Bone marrow (tissue), 2 donors: ENCODE measurements around the gene MGA.
"Not testable (repeated sequence)": the region's sequence is repeated elsewhere in the genome, so short reads cannot be mapped to it uniquely, and the experiment has no call there.

Source experiments
- DNase-seq, 2 donors: peaks; one replicate each; lab custom pipeline; 2025; lab: John Stamatoyannopoulos, UW

MGA gene

DNA sequence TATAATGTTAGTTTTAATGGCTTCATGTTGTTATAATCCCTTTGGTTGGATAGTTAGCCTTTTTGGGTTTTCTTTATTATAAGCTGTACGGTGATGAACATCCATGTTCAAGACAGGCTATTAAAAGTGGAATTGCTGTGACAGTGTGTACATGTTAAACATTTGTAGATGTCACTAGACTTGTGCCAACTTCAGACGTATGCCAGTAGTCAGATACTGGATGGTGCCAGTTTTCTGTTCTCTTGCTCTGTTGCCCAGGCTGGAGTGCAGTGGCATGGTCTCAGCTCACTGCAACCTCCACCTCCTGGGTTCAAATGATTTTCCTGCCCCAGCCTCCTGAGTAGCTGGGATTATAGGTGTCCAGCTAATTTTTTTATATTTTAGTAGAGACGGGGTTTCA lies 54.1 kb downstream of the MGA start:
- no peak for DNase-seq

DNA sequence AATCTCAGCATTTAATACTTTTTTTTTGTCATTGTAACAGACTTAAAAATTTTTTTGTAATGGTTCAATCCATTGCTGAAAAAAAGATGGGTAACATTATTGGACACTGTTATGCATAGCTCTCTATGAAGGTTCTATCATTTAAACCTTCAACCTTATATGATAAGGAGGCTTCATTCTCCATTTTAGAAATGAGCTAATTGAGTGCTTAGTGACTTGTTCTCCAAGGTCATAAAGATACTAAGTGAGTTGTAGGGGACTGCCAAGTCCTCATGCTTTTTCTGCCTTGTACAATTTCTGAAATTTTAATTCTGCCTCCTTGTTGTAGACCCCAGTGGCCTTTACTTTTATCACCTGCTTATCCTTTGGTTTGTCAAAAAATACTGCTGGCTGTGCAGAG lies 56.7 kb downstream of the MGA start:
- DNase-seq = no peak

DNA sequence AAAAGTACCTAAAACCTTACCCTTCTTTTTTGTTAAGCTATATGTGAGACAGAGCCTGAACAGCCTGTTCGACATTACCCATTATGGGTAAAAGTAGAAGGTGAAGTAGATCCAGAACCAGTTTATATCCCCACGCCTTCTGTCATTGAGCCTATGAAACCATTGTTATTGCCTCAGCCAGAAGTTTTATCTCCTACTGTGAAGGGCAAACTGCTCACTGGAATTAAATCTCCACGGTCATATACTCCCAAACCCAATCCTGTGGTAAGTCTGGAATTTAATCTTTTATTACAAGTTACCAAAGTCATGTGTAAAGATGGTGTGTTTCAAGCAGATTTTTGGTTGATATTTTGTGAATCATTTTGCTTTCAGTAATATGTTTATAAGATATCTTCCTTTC lies 66.9 kb downstream of the MGA start:
- no peak for DNase-seq

DNA sequence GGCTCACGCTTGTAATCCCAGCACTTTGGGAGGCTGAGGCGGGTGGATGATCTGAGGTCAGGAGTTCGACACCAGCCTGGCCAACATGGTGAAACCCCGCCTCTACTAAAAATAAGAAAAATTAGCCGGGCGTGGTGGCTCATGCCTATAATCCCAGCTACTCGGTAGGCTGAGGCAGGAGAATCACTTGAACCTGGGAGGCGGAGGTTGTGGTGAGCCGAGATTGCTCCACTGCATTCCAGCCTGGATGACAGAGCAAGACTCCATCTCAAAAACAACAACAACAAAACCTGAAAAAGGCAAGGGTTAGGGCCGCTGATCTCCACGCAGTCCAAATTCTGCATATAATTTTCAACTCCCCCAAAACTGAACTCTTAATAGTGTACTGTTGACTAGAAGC lies 67.9 kb downstream of the MGA start:
- DNase-seq = not testable (repeated sequence)

DNA sequence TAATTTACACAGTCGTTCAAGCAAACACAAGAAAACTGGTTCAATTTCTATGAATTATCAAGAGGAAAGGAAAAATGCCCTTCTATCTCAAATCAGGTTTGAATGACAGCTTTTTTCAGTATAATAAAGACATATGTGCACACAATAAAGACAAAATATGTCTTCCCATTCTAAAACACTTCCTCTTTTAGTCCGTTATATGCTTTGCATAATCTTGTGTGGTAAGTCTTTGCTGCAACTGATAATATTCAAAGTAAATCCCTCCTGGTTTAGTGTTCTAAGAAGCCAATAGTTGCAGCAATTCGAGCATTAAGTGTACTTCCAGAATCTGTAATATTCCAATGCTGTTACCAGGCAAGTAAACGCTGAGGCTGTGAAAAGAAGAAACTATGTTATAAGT lies 70.3 kb downstream of the MGA start:
- DNase-seq = no peak

DNA sequence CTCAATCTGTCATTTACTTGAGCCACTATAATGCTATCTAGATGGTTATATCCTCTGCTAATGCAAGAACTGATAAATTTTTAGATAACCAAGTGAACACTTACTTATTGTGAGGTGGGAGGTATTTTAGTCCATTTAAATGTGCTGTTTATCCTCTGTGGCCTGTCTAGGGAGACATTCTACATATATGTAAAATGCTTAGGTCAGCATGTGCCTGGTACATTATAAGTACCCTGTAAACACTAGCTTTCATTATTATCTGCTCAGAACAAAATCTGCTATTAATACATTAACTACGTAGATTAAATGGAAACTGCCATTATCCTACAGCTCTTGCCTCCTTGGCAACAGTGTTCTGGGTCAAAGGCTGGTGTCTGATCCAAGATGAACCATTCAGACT lies 72.3 kb downstream of the MGA start:
- no peak for DNase-seq

DNA sequence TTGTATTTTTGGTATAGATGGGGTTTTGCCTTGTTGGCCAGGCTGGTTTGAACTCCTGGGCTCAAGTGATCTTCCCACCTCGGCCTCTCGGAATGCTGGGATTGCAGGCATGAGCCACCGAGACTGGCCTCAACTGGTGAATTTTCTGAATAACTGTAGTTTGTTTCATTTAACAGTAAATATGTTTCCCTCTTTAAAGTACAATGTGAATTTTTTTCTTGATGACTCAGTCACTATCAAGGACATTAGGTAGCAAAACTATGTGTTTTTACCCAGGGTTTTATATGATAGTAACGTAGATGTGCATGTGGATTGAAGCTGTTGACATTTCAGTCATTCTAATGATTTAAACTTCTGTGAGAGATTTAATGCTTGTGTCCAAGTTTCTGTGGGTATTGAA lies 73.9 kb downstream of the MGA start:
- no peak for DNase-seq

DNA sequence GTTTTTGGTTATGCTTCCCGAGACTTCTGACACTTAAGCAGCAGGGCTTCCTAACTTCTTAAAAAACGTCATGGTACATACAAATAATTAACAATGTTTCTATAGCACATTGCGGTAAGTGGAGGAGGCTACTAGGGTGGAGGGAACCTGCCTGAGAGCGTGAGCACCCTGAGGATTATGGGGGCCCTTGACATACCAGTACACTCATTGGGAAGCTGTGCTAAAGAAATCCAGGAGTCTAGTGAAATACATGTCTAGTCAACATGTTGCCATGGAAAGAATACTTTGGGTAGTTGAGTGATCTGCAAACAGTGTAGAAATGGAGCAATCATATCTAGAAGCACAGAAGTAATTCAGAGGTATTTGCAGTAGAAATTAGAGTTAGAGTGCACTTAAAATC lies 74.8 kb downstream of the MGA start:
- no peak for DNase-seq

DNA sequence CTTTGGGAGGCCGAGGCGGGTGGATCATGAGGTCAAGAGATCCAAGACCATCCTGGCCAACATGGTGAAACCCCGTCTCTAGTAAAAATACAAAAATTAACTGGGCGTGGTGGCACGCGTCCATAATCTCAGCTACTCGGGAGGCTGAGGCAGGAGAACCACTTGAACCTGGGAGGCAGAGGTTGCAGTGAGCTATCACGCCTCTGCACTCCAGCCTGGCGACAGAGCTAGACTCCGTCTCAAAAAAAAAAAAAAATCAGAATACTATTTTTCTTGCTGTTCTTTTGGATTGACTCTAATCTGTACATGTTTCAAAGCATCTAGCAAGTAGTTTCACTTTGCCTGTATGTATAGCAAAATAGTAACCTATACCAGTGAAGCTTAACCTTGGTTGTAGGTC lies 75.3 kb downstream of the MGA start:
- DNase-seq = not testable (repeated sequence)

DNA sequence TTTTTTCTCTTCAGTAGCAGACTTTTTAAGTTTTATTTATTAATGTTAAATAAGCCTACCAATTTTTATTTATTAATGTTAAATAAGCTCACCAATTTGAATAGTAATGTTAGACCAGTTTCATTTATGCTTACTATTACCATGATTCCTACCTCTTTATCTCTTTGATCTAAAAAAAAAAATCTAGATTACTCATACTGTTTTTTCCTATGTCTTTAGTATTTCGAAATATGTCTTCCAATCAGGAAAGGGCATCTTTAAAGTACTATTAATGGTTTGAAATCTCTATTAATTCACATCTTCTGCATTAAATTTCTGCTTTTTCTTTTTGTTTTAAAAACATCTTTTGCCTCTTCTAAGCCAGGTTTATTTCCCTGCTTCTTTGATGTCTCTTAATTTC lies 86.6 kb downstream of the MGA start:
- DNase-seq = peak in 1 of 2 donors; percentile 44

DNA sequence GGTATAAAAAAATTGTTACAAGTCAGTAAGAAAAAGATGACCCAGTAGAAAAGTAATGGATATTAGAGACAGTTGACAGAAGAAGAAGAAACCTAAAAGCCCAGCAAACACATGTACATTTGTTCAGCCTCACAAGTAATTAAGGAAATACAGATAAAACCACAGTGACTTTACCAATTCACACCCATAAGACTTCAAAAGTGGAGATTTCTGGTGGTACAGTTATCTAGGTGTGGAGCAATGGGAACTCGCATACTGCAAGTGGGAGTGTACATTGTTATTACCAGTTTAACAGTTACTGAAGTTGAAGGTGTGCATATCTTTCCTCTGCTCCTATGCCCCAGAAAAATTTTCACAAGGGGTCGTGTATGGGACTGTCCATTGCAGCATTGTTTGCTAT lies 96.0 kb downstream of the MGA start:
- no peak for DNase-seq

DNA sequence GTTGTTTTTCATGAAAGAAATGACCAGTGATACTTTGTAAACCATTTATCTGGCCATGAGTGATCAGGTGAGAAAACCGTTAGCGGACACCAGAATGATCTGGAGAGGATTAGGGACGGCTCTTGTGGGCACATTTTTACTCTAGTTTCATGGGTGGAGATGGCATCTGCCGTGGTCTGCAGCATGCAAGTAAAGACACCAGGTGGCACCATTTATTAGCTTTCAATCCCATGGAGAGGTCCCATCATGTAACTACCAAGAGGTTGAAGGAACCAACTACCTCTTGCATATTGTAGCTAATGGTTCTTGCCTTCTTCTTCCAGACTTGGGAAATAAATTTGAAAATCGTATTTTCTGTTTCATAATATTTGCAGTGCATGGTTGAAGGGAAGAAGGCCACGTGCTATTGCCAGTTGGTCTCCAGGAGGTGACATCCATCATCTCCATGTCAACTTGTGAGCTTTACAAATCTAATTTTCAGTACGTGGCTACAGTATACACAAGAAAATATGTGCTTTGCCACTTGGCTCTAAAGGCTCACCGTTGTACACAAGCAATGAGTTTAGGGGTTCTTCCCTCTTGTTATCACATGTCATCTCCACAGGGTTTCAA lies 112.6 kb downstream of the MGA start:
- DNase-seq = peak; percentile 5 to 59

DNA sequence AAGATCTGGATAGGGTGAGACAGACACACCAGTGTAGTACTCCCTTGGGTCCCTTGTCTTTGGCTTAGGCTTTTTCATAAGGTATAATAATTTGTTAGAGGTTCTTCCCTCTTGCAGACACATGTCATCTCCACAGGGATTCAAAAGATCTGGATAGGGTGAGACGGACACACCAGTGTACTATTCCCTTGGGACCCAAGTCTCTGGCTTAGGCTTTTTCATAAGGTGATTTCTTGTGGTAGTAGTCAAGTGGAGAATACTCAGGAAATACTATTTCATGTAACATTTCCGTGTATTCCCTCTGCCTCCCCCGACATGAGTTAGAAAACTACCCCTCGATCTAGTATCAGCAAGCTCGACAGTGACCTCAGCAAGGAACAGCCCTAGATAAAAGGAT lies 113.1 kb downstream of the MGA start:
- DNase-seq = no peak

DNA sequence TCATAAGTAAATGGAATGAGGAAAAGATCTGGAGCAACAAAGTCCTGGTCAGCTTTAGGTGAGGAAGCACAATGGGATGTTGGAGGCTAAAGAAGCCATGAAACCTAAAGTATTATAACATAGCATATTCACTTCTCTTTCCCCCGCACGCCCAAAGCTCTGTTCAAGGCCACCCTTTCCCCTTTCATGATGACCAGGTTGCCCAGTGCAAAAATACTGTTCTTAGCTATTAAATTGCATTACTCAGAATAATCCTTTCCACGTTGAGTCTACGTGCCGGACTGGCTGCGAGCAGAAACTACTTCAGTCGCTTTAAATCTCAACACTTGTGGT lies 113.5 kb downstream of the MGA start:
- no peak for DNase-seq

DNA sequence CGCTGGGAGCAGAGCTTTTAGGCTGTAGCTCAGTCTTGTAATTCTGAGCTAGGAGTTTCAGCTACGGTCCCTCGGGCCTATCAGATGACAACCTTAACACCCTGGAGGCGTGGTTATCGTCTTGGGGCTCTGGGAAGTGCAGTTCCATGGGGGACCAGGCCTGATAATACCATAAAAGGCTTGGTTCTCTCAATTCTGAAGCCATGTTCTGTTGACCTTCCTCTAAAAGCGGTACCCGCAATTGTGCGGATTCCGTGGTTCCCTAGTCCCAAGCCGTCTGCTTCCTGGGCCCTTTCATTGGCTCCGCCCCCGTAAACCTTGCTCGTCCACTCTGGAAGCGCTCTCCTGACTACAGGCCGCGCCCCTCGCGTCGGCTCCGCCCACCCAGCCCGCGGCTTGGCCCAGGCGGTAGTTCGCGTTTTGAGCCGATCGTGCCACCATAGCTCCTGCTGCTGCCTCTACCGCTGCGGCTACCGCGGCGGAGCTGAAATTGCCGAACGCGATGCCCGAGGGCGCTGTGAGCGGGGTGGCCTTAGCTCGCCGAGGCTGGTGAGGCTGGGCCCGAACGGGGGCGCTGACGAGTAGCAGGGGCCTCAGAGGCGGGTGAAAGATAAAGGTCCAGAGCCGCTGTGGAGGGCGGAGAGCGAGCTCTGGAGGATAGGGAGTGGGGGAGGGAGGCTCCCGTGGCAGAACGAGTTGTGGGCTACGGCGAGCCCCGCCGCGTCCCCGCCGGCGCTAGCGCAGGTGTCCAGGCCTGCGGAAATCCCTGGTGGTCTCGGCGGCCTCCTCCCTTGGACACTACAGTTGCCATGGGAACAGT lies 114.1 kb downstream of the MGA start, which contains the start of gene MAPKBP1:
MAPKBP1 (plus strand) TSS at position 423 of the 820 bp plus-strand sequence. CDS start 792 bp downstream, outside the sequence.
- DNase-seq = peak; percentile 86 to 96

DNA sequence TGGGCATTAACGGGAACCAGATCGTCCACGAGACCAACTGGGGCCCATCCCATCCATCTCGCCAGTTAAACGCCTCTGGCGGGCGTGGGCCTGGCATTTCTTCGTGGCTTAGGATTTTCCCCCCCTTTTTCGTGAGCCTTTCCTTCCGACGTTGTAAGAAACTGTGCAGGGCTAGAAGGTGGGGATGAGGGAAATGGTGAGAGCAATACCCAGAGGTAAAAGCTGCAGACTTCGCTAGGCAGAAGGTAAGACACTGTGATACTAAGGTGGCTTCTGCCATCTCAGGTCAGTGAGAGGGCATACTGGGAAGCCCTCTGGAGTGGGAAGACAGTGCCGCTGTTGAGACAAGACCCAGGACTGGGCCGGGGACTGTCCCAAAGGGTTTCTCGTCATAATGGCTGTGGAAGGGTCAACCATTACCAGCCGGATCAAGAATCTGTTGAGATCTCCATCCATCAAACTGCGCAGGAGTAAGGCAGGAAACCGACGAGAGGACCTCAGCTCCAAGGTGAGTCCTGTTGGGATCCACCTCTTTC lies 114.7 kb downstream of the MGA start:
- DNase-seq = no peak

DNA sequence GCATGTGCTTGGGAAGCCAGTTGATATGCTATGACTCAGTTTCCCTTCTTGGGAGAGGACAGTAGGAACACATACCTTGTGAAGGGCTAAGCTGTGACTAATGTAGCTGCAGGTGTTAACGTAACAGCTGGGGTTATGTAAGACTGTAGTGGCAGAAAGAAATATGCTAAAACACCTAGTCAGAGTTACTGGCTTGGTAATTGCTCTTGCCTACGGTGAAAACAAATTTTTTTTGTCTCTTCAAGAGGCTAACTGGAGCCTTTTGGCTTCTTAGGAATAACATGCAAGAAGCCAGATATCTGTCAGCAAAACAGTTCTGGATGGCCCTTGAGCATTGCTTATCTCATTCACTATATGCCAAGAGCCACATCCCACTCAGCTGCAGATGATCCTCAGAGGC lies 115.4 kb downstream of the MGA start:
- no peak for DNase-seq

DNA sequence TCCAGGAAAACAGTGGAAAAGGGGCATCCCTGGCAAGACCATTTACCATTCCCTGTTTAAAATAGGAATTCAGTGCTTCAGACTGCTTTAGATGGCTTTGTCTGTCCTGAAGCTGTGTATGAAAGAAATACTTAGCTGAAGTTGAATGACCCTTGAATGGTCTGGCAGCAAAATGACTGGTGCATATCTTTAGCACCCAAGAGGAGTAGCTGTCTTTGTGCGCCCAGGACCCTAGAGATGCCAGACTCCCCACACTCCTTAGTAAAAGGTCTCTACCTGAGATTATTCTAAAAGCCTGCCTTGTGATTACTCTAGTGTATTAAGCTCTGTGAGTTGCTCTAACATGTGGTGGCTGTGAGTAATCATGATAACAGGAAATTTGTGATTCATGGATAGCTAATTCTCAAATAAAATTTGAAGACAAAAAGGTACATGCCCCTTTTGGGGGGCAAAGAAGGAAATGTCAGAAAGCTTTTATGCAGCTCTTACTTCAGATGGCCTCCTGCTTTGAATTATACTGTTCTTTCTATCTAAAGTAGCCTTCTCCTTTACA lies 117.3 kb downstream of the MGA start:
- DNase-seq = no peak

DNA sequence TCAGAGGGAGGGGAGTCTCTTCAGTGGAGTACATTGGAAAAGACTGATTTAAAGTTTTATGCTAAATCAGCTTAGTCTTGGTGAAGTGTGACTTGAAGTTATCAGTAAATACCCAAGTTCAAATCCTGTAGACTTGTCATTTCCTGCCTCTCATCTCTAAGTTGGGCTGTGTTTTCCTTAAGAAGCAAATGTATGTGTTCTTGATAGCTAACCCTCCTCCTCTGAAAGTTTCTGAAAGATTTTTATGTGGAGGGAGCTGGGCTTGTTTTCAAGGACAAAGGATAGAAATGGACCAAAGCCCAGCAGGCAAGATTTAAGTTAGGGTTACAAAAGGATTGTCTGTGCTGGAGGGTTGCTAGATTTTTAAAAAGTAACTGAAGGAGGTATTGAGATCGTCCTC lies 118.3 kb downstream of the MGA start:
- DNase-seq = no peak

DNA sequence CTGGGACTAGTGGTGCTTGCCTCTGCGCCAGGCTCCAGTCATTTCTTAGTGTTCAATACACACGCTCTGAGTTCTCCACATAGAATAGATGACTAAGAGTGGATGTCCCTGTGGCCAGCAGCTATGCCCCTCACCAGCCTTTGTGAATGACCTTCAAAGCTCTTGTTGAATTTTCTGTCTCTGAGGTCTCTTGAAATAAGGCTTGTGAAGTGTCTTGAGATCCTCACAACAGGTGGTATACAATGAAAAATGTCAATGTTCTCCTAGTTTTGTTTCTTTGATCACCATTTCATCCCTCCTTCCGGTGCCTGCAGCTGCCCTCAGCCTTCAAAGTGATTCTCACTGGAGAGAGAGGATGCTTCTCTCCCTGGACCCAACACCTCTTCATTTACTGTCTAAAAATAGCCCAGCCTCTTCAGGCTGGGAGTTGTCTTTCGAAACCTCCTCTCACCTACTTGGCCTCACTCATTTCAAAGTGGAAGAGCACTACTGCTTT lies 119.5 kb downstream of the MGA start:
- no peak for DNase-seq

DNA sequence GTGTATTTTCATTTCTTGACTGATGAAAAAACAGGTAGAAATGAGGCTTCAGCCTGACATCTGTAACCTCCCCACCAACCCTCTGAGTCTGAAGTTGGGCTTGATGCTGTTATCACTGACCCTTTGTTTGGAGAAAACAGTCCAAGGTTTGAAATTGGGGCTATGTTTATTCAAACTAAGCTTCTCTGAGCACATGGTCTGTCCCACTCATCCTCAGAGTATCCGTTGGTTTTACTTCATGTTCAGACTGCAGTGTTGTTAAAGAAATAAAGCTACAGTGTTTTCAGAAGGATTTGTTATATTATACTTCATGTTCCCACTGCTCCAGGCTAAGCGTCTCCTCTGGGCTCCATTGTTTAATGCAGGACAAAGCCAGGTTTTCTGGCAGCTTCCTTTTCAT lies 120.1 kb downstream of the MGA start:
- DNase-seq = no peak

DNA sequence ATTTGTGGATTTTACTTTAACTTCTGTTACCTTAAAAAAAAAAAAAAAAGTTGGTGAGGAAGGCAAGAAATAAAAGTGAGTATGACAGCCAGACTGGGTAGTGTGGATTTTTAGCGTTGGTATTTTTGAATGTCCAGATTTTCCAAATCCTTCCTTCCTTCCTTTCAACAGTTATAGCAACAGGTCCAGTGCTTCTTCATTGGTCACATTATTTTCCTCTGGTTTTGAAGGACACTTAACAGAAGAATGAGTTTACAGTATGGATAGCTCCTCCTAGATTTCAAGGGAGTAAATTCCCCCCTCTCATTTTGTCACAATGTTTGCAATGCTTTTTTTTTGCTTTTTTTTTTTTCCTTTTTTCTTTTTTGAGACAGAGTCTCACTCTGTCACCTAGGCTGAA lies 120.5 kb downstream of the MGA start:
- DNase-seq = no peak
